NCI-H187 treated with DMSO at 0.1 percent for 48 hours (cell line): ENCODE results near the gene NEUROD2.

Experiments
- DNase-seq: peaks from one replicate; lab custom pipeline; 2025; lab: John Stamatoyannopoulos, UW

The NEUROD2 gene

GRCh38 chr17:39635614-39636176 is 28.0 kb upstream of the NEUROD2 start:
- DNase-seq: no peak

GRCh38 chr17:39634384-39634871 is 26.7 kb upstream of the NEUROD2 start:
- no peak for DNase-seq

GRCh38 chr17:39633570-39634183 is 26.0 kb upstream of the NEUROD2 start:
- no peak for DNase-seq

GRCh38 chr17:39632153-39632941 is 24.6 kb upstream of the NEUROD2 start:
- no peak for DNase-seq

GRCh38 chr17:39631403-39631802 is 23.7 kb upstream of the NEUROD2 start:
- no peak for DNase-seq

GRCh38 chr17:39629898-39630297 is 22.2 kb upstream of the NEUROD2 start:
- no peak for DNase-seq

- no peak for DNase-seq
These were observed 21.8 kb upstream of the NEUROD2 start for GRCh38 chr17:39629494-39629880.

- DNase-seq: no peak
These were observed 21.2 kb upstream of the NEUROD2 start for GRCh38 chr17:39628655-39629493.

GRCh38 chr17:39627712-39628516 is 20.2 kb upstream of the NEUROD2 start:
- no peak for DNase-seq

- no peak for DNase-seq
These were observed 19.5 kb upstream of the NEUROD2 start for GRCh38 chr17:39627047-39627711.

- DNase-seq: no peak
These were observed 18.7 kb upstream of the NEUROD2 start, which contains the start of gene PPP1R1B for GRCh38 chr17:39626171-39627046. Gene PPP1R1B, plus strand, starts transcription at chr17:39626952. Its CDS starts 441 bp downstream, at chr17:39627393.

GRCh38 chr17:39625198-39625785 is 17.6 kb upstream of the NEUROD2 start:
- DNase-seq: no peak

- DNase-seq: no peak
These were observed 16.6 kb upstream of the NEUROD2 start for GRCh38 chr17:39624313-39624712.

- DNase-seq: no peak
These were observed 15.7 kb upstream of the NEUROD2 start for GRCh38 chr17:39623356-39623950.

- no peak for DNase-seq
These were observed 14.8 kb upstream of the NEUROD2 start for GRCh38 chr17:39622380-39623006.

GRCh38 chr17:39621523-39622379 is 14.0 kb upstream of the NEUROD2 start:
- peak; percentile 29 for DNase-seq

GRCh38 chr17:39619786-39620101 is 12.0 kb upstream of the NEUROD2 start:
- no peak for DNase-seq
